B cell (primary cell): ENCODE measurements around the gene POLDIP3. TPM values are rescaled to one million over a fixed set of nuclear protein-coding genes. Genes with fewer than 3 reads are reported as not detected.

Experiments
- ATAC-seq: fragments of 200-7000 bp; cut with Tn5 transposase; one replicate; pipeline ENCODE4 v1.10.0; 2021; ENCODE audit warnings: low read depth, mild to moderate bottlenecking, moderate number of reproducible peaks, moderate library complexity
- CTCF ChIA-PET: fragments of 350-600 bp; sonication (Branson Sonifier 250); formaldehyde crosslinking; loops from one replicate; lab custom pipeline; 2021; ENCODE audit warnings: antibody characterized with exemption, inconsistent platforms; lab: Charles Lee
- POLR2A ChIA-PET: fragments of 350-600 bp; sonication (Branson Sonifier 250); formaldehyde crosslinking; loops from one replicate; lab custom pipeline; 2021; ENCODE audit warnings: antibody characterized with exemption; lab: Charles Lee
- DNase-seq: peaks from one replicate; pipeline ENCODE4 v3.0.0; 2013
- H2AFZ ChIP-seq: 2 replicates; pipeline ENCODE4 v1.6.1; 2012; ENCODE audit warnings: mild to moderate bottlenecking, low read depth, low read length; ENCODE audit not compliant: insufficient read depth, poor library complexity, severe bottlenecking
- H3K27ac ChIP-seq, 2 donors: 1 replicate in 1 of 2; 2 replicates in 1 of 2; pipeline ENCODE4 v1.5.1; 2012 to 2013; ENCODE audit warnings: low read length in 2 of 2, mild to moderate bottlenecking in 2 of 2, moderate library complexity in 1 of 2
- H3K27me3 ChIP-seq, 4 experiments: fragments of 200-600 bp in 1 of 4; sonication (generic) in 1 of 4; replicated peaks in 1 of 4; 1 replicate in 2 of 4; 2 replicates in 2 of 4; pipeline versions ENCODE4 v1.6.1 to v1.7.0; 2013 to 2016; ENCODE audit warnings: low read length in 3 of 4, mild to moderate bottlenecking in 2 of 4, mixed read lengths in 1 of 4, moderate library complexity in 1 of 4; ENCODE audit not compliant: insufficient read depth in 4 of 4, control insufficient read depth in 3 of 4; ENCODE audit errors: control extremely low read depth in 1 of 4
- H3K36me3 ChIP-seq, 2 experiments: replicated peaks in 1 of 2; 1 replicate in 1 of 2; 2 replicates in 1 of 2; pipeline versions ENCODE4 v1.6.1 to v1.7.1; 2013; ENCODE audit warnings: low read length in 1 of 2; ENCODE audit not compliant: insufficient read depth in 2 of 2, control insufficient read depth in 1 of 2; ENCODE audit errors: control extremely low read depth in 1 of 2, extremely low read depth in 1 of 2
- H3K4me1 ChIP-seq, 2 donors: fragments of 200-600 bp in 1 of 2; sonication (generic) in 1 of 2; 1 replicate in 1 of 2; 2 replicates in 1 of 2; pipeline versions ENCODE4 v1.5.1 to v1.6.1; 2013 to 2017; ENCODE audit warnings: low read length in 2 of 2; ENCODE audit not compliant: control insufficient read depth in 2 of 2, insufficient read depth in 2 of 2
- H3K4me2 ChIP-seq: replicated peaks from 2 replicates; pipeline ENCODE3; 2012; ENCODE audit warnings: mild to moderate bottlenecking, low read depth, low read length; ENCODE audit not compliant: poor library complexity, severe bottlenecking
- H3K4me3 ChIP-seq, 5 experiments: fragments of 200-600 bp in 1 of 5; sonication (generic) in 1 of 5; 1 replicate in 3 of 5; 2 replicates in 2 of 5; pipeline versions ENCODE4 v1.5.1 to v1.7.0; 2011 to 2016; ENCODE audit warnings: low read length in 4 of 5, mild to moderate bottlenecking in 4 of 5, low read depth in 2 of 5, control low read depth in 1 of 5, moderate library complexity in 1 of 5; ENCODE audit not compliant: insufficient read depth in 1 of 5; ENCODE audit errors: control extremely low read depth in 1 of 5, extremely low read depth in 1 of 5
- H3K79me2 ChIP-seq: fragments of 200-600 bp; sonication (generic); one replicate; pipeline ENCODE4 v1.6.0; 2016; ENCODE audit warnings: low read length; ENCODE audit not compliant: control insufficient read depth, insufficient read depth
- H3K9ac ChIP-seq: fragments of 200-600 bp; sonication (generic); 2 replicates; pipeline ENCODE4 v1.6.1; 2017; ENCODE audit warnings: mild to moderate bottlenecking, low read length, moderate library complexity
- H3K9me3 ChIP-seq, 3 donors: one replicate each; pipeline versions ENCODE4 v1.6.1 to v1.7.1; 2013; ENCODE audit warnings: low read length in 2 of 3; ENCODE audit not compliant: control insufficient read depth in 2 of 3, insufficient read depth in 1 of 3; ENCODE audit errors: control extremely low read depth in 1 of 3
- H4K20me1 ChIP-seq: 2 replicates; pipeline ENCODE4 v1.6.0; 2012; ENCODE audit warnings: mild to moderate bottlenecking, low read length; ENCODE audit not compliant: insufficient read depth, control insufficient read depth, poor library complexity, severe bottlenecking
- H3K27ac Mint-ChIP-seq: one replicate; pipeline ENCODE4 v1.8.0; 2021; ENCODE audit warnings: mixed read lengths
- H3K27me3 Mint-ChIP-seq: one replicate; pipeline ENCODE4 v1.8.0; 2021; ENCODE audit warnings: mixed read lengths
- H3K4me1 Mint-ChIP-seq: one replicate; pipeline ENCODE4 v1.8.0; 2021; ENCODE audit warnings: mixed read lengths
- H3K4me3 Mint-ChIP-seq: one replicate; pipeline ENCODE4 v1.8.0; 2021; ENCODE audit warnings: mixed read lengths
- H3K9me3 Mint-ChIP-seq: one replicate; pipeline ENCODE4 v1.8.0; 2022; ENCODE audit warnings: mixed read lengths; ENCODE audit not compliant: insufficient read depth
- CTCF ChIP-seq: fragments of 200-600 bp; IDR thresholded peaks from one replicate; pipeline ENCODE4 v1.8.0; 2022; ENCODE audit warnings: antibody characterized with exemption, mild to moderate bottlenecking
- EZH2 ChIP-seq: IDR thresholded peaks from 2 replicates; pipeline ENCODE4 v1.6.1; 2012; ENCODE audit warnings: borderline replicate concordance, low read depth, mild to moderate bottlenecking, moderate library complexity, low read length; ENCODE audit not compliant: insufficient read depth, poor library complexity, severe bottlenecking
- WGBS: methylation state at CpG from one replicate; pipeline ENCODE4 v1.1.5; 2013; ENCODE audit warnings: missing lambda C conversion rate; ENCODE audit not compliant: insufficient coverage; 5-methylcytosine and 5-hydroxymethylcytosine counted together
- intact Hi-C: fragments of 100-400 bp; cut with micrococcal nuclease; formaldehyde crosslinking; loops from one replicate; pipeline ENCODE4 v1.10.0; 2022
- polyA plus RNA-seq: library from polyadenylated mRNA; depleted of rRNA; stranded (reverse); fragments of >200 nt; gene quantifications from 2 replicates; pipeline ENCODE4 v1.2.3, GENCODE V29; 2012
- total RNA-seq, 2 donors: library from RNA; stranded (reverse); fragments of 120-200 nt in 1 of 2; gene quantifications; 1 replicate in 1 of 2; 2 replicates in 1 of 2; pipeline versions ENCODE4 v1.2.3 to v1.2.4, GENCODE V29; 2013 to 2022

The POLDIP3 gene
- total and polyA plus RNA-seq, 2 donors (not counting 1 experiment from before 2014, with no cell fraction given): 44.9 to 86.5 TPM

GRCh38 chr22:42641801-42642413 is 27.2 kb upstream of the POLDIP3 start:
- DNase-seq: no peak
- H3K4me2 ChIP-seq: no peak overlapping the region
- no peak overlapping the region for H2AFZ ChIP-seq
- TF ChIP-seq CTCF (no peak), EZH2 (no peak)
- ChIA-PET POLR2A (interaction anchor here (0.7 to 1.9 kb wide), 4 partner anchors 25 to 515 kb away, joined by 3 to 7 read pairs (median 3); partner anchors contain the start of gene POLDIP3), CTCF (interaction anchor here (1.1 to 3.4 kb wide), 3 partner anchors 13 to 20 kb away, joined by 3 to 27 read pairs (median 15); no protein-coding TSS in a partner anchor)
- no peaks in the 10 kb centered on the region for H3K9me3 ChIP-seq
- H3K79me2 ChIP-seq: peaks cover 86% of the 10 kb centered on the region
- WGBS: no CpG with 5 or more reads among the region's 9 CpGs
- Mint-ChIP-seq H3K27ac (no peak overlapping the region), H3K4me1 (peaks cover 56% of the 10 kb centered on the region), H3K4me3 (no peak overlapping the region), H3K27me3 (no peaks in the 10 kb centered on the region), H3K9me3 (no peaks in the 10 kb centered on the region)
- H3K4me1 ChIP-seq: peaks cover 50 to 55% of the 10 kb centered on the region in 2 donors
- H3K27ac ChIP-seq: no peak overlapping the region
- no peaks in the 10 kb centered on the region for H3K27me3 ChIP-seq
- H3K9ac ChIP-seq: no peak overlapping the region
- intact Hi-C loops: no loop called here
- peaks cover 0 to 16% of the 10 kb centered on the region in 2 experiments for H3K36me3 ChIP-seq
- ATAC-seq: no peak
- peaks cover 62% of the 10 kb centered on the region for H4K20me1 ChIP-seq
- no peak overlapping the region for H3K4me3 ChIP-seq

- intact Hi-C loops: no loop called here
- ATAC-seq (no peak), DNase-seq (no peak)
- Mint-ChIP-seq H3K4me3 (no peak overlapping the region), H3K27me3 (no peaks in the 10 kb centered on the region), H3K27ac (no peak overlapping the region), H3K9me3 (no peaks in the 10 kb centered on the region), H3K4me1 (peaks cover 35% of the 10 kb centered on the region)
- Histone ChIP-seq H3K4me2 (no peak overlapping the region), H3K9ac (no peak overlapping the region), H4K20me1 (peaks cover 52% of the 10 kb centered on the region), H3K4me1 (peaks cover 28 to 33% of the 10 kb centered on the region in 2 donors), H2AFZ (no peak overlapping the region), H3K27me3 (no peaks in the 10 kb centered on the region), H3K9me3 (no peaks in the 10 kb centered on the region), H3K36me3 (peaks cover 0 to 32% of the 10 kb centered on the region in 2 experiments), H3K27ac (peak overlapping the region in 1 of 2 donors; percentile 19), H3K4me3 (no peak overlapping the region), H3K79me2 (peaks cover 77% of the 10 kb centered on the region)
- ChIA-PET POLR2A (no interaction called here), CTCF (interaction anchor here (0.8 to 1.0 kb wide), 2 partner anchors 18 to 180 kb away, joined by 3 to 6 read pairs; no protein-coding TSS in a partner anchor)
- 12% methylated on average over 7 of the region's 9 CpGs for WGBS
- TF ChIP-seq EZH2: no peak
- TF ChIP-seq CTCF: no peak
Observed at GRCh38 chr22:42639541-42640241, 25.0 kb upstream of the POLDIP3 start.
